GM21515 (cell line): ENCODE results near the gene SLC24A4.
A peak's percentile ranks its signal among the peaks of the same experiment; 100 is the strongest.
"Not testable (repeated sequence)": the region's sequence is repeated elsewhere in the genome, so short reads cannot be mapped to it uniquely, and the experiment has no call there.

ENCODE experiments used
- ATAC-seq: cut with Tn5 transposase; IDR thresholded peaks from one replicate; pipeline ENCODE4 v1.9.1; 2021; ENCODE audit not compliant: unreplicated experiment

SLC24A4 gene

DNA sequence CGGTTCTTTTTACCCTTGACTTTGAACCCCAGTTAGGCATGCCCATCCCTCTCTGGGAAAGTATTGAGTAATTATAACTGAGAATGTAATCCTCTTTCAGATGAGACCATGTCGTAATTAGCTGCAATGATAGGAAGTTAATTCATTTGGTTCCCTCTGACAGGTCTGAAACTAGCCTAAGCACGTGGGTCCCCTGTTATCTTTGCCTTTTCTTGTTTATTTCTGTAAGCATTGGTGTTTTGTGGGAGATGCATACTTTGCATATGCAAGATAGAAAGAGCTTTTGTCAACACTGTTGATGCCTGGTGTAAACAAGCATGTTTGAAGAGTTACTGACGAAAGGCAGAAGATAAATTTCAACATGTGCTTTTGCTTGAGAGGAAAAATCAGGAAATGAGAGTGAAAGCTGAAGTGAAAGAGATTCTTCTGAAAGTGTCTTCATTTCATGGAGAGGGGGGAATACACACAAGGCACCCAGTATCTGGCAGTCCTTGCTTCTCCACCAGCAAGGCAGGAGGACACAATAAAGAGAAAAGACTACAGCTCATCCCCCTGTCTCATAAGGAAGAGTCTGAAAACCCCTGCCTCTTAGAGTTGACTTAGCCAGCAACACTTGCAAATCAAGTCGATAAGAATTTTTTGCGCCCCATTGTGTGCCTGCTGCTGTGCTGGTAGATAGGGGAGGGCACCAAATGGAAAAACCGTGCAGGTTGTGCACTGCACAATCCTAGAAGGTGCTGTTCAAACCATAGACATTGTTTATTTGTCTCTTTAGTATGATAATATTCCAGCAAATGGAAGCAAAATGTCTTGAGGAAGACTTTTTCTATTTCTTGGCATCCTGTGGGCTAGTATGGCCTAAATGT is 77.8 kb downstream of the SLC24A4 start:
- peak; percentile 68 for ATAC-seq

DNA sequence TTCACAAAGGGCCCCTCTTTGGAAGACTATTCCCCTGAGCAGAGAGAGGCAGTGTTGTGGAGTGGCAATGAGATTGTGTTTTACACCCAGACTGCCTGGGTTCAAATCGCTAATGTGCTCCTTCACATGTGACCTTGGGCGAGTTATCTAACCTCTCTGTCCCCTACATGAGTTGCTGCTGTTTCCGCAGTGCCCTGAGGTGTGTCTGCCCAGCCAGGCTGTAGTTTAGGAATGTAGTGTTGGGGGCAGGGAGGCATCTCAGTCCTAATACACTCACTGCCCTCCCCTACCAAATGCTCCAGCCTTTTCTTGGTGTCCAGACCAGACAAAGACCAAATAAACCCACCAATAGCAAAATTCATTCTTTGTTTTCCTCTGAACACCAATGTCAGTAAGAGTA is 78.6 kb downstream of the SLC24A4 start:
- no peak for ATAC-seq

DNA sequence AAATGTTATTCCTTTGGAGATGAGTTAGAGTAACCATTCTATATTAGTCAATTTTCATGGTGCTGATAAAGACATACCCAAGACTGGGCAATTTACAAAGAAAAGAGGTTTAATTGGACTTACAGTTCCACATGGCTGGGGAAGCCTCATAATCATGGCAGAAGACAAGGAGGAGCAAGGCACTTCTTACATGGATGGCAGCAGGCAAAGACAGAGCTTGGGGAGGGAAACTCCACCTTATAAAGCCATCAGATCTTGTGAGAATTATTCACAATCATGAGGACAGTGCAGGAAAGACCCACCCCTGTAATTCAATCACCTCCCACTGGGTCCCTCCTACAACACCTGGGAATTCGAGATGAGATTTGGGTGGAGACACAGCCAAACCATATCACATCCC is 79.5 kb downstream of the SLC24A4 start:
- ATAC-seq: not testable (repeated sequence)

DNA sequence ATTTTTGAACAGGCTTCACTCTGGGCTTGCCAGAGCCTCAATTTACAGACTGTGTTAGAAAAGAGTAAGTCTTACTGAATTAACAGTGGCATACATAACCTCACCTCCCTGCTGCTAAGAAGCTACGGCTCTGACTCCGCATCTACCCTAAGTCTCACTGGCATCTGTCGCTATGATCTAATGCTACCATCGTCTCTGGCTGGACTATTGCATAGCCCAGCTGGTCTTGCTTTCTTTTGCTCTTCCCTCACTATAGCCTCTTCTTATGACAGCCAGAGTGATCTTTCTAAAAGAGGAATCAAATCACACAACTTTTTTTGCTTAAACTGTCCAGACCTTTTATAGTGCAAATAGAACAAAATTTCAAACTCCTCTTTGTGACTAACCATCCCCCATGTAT is 81.1 kb downstream of the SLC24A4 start:
- ATAC-seq: no peak

GRCh38 chr14:92404421-92404820 is 81.5 kb downstream of the SLC24A4 start:
- no peak for ATAC-seq

- ATAC-seq: no peak
Observed at GRCh38 chr14:92404938-92405337, 82.0 kb downstream of the SLC24A4 start.

- ATAC-seq: no peak
Observed at GRCh38 chr14:92407410-92407809, 84.4 kb downstream of the SLC24A4 start.

DNA sequence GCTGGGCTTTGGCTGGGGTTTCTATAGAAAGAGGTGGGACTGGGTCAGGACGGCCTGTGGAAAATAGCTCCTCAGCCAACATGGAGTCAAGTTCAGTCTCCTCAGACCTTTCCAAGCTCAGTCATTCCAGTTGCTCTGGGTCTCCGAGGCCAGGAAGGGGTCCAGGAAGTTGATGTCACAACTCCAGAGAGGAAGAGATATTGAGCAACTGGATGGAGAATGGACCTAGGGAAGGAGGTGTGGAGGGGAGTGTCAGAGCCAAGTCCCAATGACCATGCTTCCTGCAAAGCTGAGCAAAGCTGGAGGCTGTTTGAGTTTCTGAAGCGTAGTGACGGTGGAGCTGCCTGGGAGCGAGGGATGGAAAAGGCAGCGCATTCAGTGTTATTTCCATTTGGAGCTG is 86.1 kb downstream of the SLC24A4 start:
- ATAC-seq: no peak

- no peak for ATAC-seq
Observed at GRCh38 chr14:92411135-92411534, 88.2 kb downstream of the SLC24A4 start.

DNA sequence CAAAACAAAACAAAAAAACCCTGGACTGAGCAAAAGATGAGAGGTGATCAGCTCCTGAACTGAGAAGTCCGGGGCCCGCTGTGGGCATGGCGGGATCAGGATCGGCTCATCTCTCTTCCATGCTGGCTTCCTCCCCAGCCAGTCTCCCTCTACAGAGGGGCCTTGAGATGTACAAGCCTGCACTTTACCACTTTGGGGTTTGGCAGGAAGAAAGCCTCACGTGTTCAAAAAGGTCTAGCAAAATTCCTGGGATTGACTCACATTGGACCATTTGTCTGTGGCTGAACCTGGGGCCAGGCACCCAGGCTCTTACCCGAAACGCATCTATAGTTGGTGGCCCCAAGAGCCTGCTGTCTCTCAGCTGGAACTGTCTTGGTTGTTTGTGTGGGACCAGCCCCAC is 89.0 kb downstream of the SLC24A4 start:
- no peak for ATAC-seq

GRCh38 chr14:92412912-92413311 is 89.9 kb downstream of the SLC24A4 start:
- no peak for ATAC-seq

GRCh38 chr14:92413379-92413778 is 90.4 kb downstream of the SLC24A4 start:
- ATAC-seq: no peak

DNA sequence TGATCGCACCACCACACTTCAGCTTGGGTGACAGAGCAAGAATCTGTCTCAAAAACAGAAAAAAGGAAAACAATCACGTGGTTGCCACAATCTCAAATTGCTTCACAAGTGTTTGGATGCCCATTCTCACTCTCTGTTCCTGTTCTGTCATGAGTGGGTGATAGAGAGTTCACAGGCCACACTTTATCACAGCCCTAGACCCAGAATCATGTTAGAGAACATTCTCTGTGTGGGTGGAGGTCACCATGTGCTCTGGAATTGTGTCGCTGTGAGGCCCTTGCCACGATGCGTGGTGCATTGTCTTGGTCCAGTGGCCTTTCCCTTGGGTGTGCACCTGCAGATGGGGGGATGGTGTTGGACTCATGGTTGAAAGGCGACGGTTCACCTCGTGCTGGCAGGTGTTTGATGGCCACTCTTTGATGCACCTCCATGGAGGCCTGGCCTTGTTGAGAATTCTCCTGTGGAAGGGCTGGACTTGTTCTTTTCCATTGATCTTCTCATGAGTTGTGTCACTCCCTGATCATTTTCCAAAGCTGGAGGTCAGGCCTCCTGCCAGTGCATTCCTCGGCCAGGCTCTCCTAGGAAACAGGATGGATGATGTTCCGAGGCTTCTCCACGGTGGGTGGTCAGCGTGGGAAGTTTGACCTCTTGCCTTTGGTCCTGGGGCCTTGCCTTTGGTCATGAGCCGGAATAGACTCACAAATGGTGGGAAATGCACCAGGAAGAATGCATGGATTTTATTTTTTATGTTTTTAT is 91.9 kb downstream of the SLC24A4 start:
- ATAC-seq: no peak

DNA sequence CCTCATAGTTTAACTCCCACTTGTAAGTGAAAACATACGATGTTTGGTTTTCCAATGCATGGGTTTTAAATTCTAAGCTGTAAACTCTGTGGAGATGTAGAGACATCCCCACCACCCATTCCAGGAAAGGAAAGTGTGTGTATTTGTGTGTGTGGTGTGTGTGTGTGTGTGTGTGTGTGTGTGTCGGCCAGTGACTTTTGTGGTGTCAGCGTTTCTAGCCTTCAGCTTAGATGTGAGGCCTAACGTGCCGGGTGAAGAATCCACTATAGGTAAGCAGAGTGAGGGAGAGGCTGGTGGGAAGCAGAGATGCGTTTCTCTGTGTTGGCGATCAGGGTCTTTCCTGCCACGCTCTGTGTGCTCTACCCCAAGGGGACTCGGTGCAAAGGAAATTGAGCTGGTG is 93.0 kb downstream of the SLC24A4 start:
- no peak for ATAC-seq

GRCh38 chr14:92416544-92416943 is 93.6 kb downstream of the SLC24A4 start:
- ATAC-seq: no peak

DNA sequence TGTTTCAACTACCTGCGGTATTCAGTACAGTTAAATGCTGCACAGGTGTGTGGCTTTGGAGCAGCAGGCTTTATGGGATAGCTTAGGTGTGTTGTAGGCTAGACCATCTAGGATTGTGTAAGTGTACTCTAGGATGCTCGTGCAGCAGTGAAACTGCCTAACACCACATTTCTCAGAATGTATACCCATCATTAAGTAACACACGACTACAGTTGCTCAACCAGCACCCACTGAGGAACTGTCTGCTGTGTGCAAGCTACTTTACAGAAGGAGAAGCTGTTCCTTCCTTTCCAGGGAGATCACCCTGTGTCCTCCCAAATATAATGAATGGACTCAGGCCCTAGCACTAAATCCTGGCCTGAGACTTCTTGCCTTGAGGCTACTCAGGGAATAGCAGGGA is 94.8 kb downstream of the SLC24A4 start:
- no peak for ATAC-seq

DNA sequence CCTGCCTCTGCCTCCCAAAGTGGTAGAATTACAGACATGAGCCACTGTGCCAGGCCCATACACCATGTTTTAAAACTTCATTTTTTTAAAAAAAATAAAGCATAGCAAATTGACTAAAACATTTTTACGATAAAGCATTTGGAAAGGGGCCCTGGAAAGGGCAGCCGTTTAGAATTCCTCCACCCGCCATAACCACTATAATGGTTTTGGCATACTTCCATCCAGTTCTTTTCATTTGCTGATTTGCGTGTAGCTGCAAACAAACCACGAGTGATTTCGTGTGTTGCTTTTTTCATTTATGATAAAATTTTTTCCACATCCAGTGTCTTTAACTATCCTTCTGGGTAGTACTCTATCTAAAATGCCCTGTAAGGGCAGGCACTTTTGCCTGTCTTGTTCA is 98.8 kb downstream of the SLC24A4 start:
- no peak for ATAC-seq

DNA sequence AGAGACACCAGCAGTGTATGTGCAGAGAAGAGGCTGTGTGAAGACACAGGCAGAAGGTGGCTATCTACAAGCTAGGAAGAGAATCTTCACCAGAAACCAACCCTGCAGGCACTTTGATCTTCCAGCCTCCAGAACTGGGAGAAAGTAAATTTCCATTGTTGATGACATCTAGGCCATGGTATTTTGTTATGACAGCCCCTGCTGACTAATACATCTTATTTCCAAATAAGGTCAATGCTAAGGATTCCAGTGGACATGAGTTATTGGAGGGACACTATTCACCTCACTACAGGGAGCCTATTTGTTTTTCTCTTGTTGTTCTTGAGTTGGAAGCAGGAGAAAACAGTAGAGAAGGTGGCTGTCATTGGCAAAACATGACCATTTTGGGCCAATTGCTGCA is 102.1 kb downstream of the SLC24A4 start:
- ATAC-seq: no peak

GRCh38 chr14:92426237-92426636 is 103.3 kb downstream of the SLC24A4 start:
- ATAC-seq: no peak

GRCh38 chr14:92427096-92427495 is 104.1 kb downstream of the SLC24A4 start:
- no peak for ATAC-seq

DNA sequence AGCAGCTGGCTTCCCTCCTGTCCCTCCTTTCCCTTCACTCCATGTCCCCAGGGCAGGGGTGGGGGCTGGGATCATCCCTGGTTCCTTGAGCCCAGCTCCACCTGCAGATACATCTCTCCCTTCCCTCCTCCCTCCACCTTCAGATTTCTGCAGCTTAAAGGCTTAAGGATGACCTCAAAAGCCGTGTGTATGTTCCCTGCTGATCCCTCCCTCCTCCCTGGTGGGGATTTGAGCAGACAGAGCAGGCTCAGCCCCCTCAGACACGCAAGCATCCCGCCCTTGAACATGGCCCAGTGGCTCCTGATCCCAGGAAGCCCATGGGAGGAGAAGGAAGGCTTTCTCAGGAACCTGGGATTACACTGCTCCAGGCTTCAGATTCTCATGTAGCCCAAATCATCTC is 107.7 kb downstream of the SLC24A4 start:
- no peak for ATAC-seq

DNA sequence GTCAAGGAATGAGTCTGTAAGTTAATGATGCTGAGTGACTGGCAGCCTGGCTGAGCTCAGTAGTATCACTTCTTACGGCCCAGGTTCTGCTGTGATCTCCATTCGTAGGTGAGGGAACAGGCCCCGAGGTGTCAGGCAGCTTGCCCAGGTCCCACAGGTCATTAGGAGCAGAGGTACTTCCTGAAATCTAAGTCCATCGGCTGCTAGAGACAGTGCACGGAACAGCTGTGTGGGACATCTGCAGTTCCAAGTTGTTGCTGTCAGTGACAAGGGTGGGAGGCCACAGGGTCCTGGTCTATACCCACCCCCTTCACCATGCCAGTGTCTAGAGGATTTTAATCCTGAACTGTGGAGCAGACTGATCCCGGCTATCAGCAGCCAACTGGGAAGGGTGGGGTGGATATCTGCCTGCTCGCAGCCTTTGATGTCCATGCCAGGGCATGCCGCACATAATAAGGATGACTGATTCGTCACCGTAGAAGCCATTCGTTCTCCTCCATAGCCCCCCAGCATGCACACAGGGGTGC is 108.3 kb downstream of the SLC24A4 start:
- ATAC-seq: no peak
